Kidney epithelial cell (primary cell): Measurements from ENCODE around the gene ZC3H6. TPM values are rescaled to one million over a fixed set of nuclear protein-coding genes. Genes with fewer than 3 reads are reported as not detected.

ENCODE experiments used
- DNase-seq: peaks from one replicate; pipeline ENCODE4 v3.0.0-alpha.2; 2010; ENCODE audit warnings: low read depth
- H3K27me3 ChIP-seq: 2 replicates; pipeline ENCODE4 v1.6.0; 2011; ENCODE audit warnings: low read length; ENCODE audit not compliant: control insufficient read depth, insufficient read depth
- H3K36me3 ChIP-seq: 2 replicates; pipeline ENCODE4 v1.5.1; 2011; ENCODE audit warnings: low read length; ENCODE audit not compliant: control insufficient read depth, insufficient read depth
- H3K4me3 ChIP-seq: 2 replicates; pipeline ENCODE4 v1.5.1; 2011; ENCODE audit warnings: low read depth, mild to moderate bottlenecking, control low read depth, low read length
- CTCF ChIP-seq: IDR thresholded peaks from 2 replicates; pipeline ENCODE4 v1.5.1; 2011; ENCODE audit warnings: mild to moderate bottlenecking, moderate library complexity, low read length, control low read depth, inconsistent platforms; ENCODE audit not compliant: insufficient read depth, poor library complexity, severe bottlenecking
- total RNA-seq: library from RNA; depleted of rRNA; stranded (reverse); fragments of >200 nt; gene quantifications from 2 replicates; pipeline ENCODE4 v1.2.3, GENCODE V29; 2015

Gene ZC3H6
- total RNA-seq, 1 donor from 2014 or later = 8.4 TPM

DNA sequence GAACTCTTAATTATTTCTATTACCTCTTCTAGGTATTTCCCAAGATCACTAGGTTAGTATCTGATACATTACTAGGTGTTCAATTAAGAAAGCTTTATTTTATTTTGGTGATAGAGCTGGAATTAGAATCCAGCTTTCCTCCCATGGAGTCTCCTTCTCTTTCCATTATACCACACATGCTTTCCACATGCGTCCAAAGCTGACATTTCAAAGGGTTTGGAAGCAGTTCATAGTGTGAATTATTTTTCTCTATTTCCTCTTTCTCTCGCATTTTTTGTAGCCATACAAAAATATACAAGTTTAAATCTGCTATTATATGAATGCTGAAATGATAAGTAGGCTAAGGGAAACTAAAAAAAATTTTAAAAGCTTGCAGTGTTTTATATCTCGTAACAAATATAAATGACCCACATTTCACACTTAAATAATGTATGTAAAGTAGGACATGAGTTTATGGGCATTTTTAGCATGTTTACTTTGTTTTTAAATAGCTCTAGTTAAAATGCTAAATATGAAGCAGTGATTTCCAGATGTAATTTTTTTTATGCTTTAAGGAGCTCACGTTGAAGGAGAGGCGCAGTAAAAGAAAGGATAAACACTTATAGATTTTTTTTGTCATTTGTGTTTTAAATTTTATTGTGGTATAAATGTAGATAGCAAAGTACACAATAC is 20.1 kb downstream of the ZC3H6 start:
- Histone ChIP-seq H3K4me3 (no peak overlapping the region), H3K27me3 (no peaks in the 10 kb centered on the region), H3K36me3 (no peaks in the 10 kb centered on the region)
- TF ChIP-seq CTCF = no peak
- DNase-seq = no peak

- Histone ChIP-seq H3K36me3 (no peaks in the 10 kb centered on the region), H3K4me3 (no peak overlapping the region), H3K27me3 (no peaks in the 10 kb centered on the region)
- no peak for TF ChIP-seq CTCF
- DNase-seq = no peak
Observed at GRCh38 chr2:112296407-112296806, 21.0 kb downstream of the ZC3H6 start.

DNA sequence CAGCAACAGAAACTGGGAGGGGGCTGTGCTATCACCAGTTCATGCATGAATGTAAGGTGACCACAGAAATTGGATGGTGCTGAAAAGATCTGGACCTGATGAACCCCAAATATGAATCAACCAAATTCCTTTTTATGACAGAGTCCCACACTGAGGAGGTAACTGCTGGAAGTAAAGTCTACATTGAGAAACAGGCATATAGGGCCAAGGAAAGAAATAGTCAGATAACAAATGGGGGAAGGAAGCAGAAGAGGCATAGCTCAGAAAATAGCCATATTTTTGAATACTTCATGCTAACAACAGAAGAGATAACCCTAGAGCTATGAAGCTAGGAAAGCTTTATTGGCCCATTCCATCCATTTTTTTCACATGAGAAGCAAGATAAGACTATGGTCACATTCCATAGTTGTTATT is 25.8 kb downstream of the ZC3H6 start:
- Histone ChIP-seq H3K4me3 (no peak overlapping the region), H3K27me3 (no peaks in the 10 kb centered on the region), H3K36me3 (no peaks in the 10 kb centered on the region)
- TF ChIP-seq CTCF = no peak
- no peak for DNase-seq

GRCh38 chr2:112301973-112302372 is 26.6 kb downstream of the ZC3H6 start:
- Histone ChIP-seq H3K27me3 (no peaks in the 10 kb centered on the region), H3K36me3 (no peaks in the 10 kb centered on the region), H3K4me3 (no peak overlapping the region)
- TF ChIP-seq CTCF = no peak
- DNase-seq = no peak

- no peak for TF ChIP-seq CTCF
- H3K4me3 ChIP-seq = no peak overlapping the region
- no peaks in the 10 kb centered on the region for H3K36me3 ChIP-seq
- no peaks in the 10 kb centered on the region for H3K27me3 ChIP-seq
- no peak for DNase-seq
Observed at GRCh38 chr2:112304298-112304941, 29.0 kb downstream of the ZC3H6 start.

DNA sequence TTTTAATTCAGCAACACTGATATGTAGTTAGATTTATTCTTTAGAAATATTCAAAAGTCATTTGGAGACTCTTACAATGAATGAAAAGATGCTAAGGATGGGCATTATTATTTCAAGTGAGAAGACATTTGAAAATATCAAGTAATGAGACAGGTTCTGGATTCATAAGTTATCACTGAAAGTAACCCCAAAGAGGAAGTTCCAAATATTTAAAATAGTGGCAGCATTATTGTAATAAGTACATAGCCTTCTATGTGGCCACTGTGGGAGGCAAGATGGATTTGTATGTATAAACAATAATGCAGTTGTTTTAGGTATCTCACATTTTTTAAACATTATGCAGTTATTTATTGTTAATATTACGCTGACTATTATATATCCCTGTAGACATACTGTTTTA is 29.7 kb downstream of the ZC3H6 start:
- H3K36me3 ChIP-seq = no peaks in the 10 kb centered on the region
- TF ChIP-seq CTCF = no peak
- H3K27me3 ChIP-seq = no peaks in the 10 kb centered on the region
- DNase-seq = no peak
- no peak overlapping the region for H3K4me3 ChIP-seq
